ENCODE measurements around the gene UTS2R. TPM values are rescaled to one million over a fixed set of nuclear protein-coding genes. Genes with fewer than 3 reads are reported as not detected.

The UTS2R gene
- total and polyA plus RNA-seq, 2 of the 4 experiments (the other 2 are of a cell fraction), result not detected

DNA sequence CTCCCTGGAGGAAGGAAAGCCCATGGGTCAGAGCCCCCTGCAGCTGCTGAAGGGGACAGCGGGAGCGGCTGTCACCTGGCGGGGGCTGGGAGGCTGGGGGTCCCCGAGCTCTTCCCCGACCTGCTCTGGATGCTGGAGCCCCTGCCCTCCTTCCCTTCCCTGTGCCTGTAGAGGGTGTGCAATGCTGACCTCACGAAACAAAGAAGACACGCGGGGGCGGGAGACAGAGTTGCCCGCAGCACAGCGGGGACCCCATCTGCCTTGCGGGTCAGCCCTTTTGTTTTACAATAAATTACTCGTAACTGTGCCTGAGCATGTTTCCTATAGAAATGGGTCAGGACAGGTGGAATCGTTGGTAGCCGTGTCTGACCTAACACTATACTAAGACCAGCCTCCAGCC, 44.3 kb upstream of the UTS2R start:
- Histone ChIP-seq H2AK5ac (ENCODE audit: low read depth, low read length) (no peak overlapping the region), H3K23ac (ENCODE audit: low read depth, low read length) (no peak overlapping the region), H4K8ac (ENCODE audit: low read depth in 2 of 2, low read length in 2 of 2) (no peak overlapping the region), H4K91ac (ENCODE audit: insufficient read depth, low read depth, low read length) (no peak overlapping the region), H4K20me1 (ENCODE audit: insufficient read depth, low read length) (no peaks in the 10 kb centered on the region), H3K9me1 (ENCODE audit: insufficient read depth, low read length) (no peaks in the 10 kb centered on the region), H3K56ac (ENCODE audit: extremely low read depth, insufficient read depth, low read length) (no peak overlapping the region), H2BK20ac (ENCODE audit: low read depth, low read length) (no peak overlapping the region), H3K36me3 (ENCODE audit: control insufficient read depth, insufficient read depth, low read length) (no peaks in the 10 kb centered on the region), H4K5ac (ENCODE audit: low read depth, low read length) (no peak overlapping the region), H3K9me3 (ENCODE audit: control insufficient read depth, insufficient read depth, low read length) (no peaks in the 10 kb centered on the region), H3K27ac (ENCODE audit: insufficient read depth, low read length) (no peak overlapping the region), H2BK120ac (ENCODE audit: low read depth, low read length) (no peak overlapping the region), H3K14ac (replicated peaks; ENCODE audit: low read depth, low read length) (no peak overlapping the region), H3K9ac (ENCODE audit: low read depth, low read length) (no peak overlapping the region), H3K4ac (ENCODE audit: low read depth, low read length) (no peak overlapping the region), H3K4me1 (ENCODE audit: control insufficient read depth, insufficient read depth, low read length) (peaks cover 9% of the 10 kb centered on the region), H3K79me1 (ENCODE audit: low read depth in 1 of 2, low read length in 2 of 2) (no peaks in the 10 kb centered on the region), H2AK9ac (replicated peaks; ENCODE audit: low read depth, low read length, poor library complexity) (peak overlapping the region; percentile 16), H2AFZ (replicated peaks; ENCODE audit: low read length, poor library complexity) (no peak overlapping the region), H2BK5ac (ENCODE audit: low read depth, low read length, poor library complexity, severe bottlenecking) (no peak overlapping the region), H3K4me3 (ENCODE audit: insufficient read depth, low read depth, low read length) (no peak overlapping the region), H2BK15ac (ENCODE audit: low read depth, low read length) (no peak overlapping the region), H3K27me3 (ENCODE audit: control insufficient read depth, insufficient read depth, low read length) (peaks cover 12% of the 10 kb centered on the region), H3K18ac (ENCODE audit: low read depth, low read length) (no peak overlapping the region), H3K4me2 (ENCODE audit: low read depth, low read length) (no peak overlapping the region)
- no TSS peak for BruUV-seq (replicated peaks)
- no CpG with 5 or more reads among the region's 15 CpGs for WGBS, 2 experiments (ENCODE audit: extremely low coverage in 2 of 2, insufficient read length in 1 of 2)
- POLR2A ChIA-PET (ENCODE audit: unreplicated experiment), result no interaction called here
- dilution Hi-C loops (cut with HindIII; ENCODE audit: low sequenced_read_pairs, unreplicated experiment) (no loop called here), in situ Hi-C loops (cut with MboI; ENCODE audit: low sequenced_read_pairs) (no loop called here), intact Hi-C loops (cut with micrococcal nuclease) (loop anchor here (10.0 kb wide), 1 partner anchor 292 kb away; the partner anchor contains the start of genes DCXR and RAC3)
- DNase-seq (no peak), ATAC-seq (ENCODE audit: low read depth) (no peak)
- TF ChIP-seq BHLHE40 (IDR thresholded peaks at IDR 0.05; ENCODE audit: low read depth, low read length) (no peak), CEBPB (IDR thresholded peaks at IDR 0.05; ENCODE audit: low read depth, low read length) (no peak), RFX5 (IDR thresholded peaks at IDR 0.05; ENCODE audit: low read depth, low read length) (no peak), ELK1 (IDR thresholded peaks at IDR 0.05; ENCODE audit: borderline replicate concordance, low read depth, low read length) (no peak), RCOR1 (IDR thresholded peaks at IDR 0.05; ENCODE audit: insufficient replicate concordance, low read length) (no peak), MAZ (IDR thresholded peaks at IDR 0.05; ENCODE audit: borderline replicate concordance, low read depth, low read length) (no peak)
- CTCF ChIA-PET, result no interaction called here

All from IMR-90 (cell line).